GM21529 (cell line): Measurements from ENCODE around the gene ANP32D.
"Not testable (repeated sequence)": the region's sequence is repeated elsewhere in the genome, so short reads cannot be mapped to it uniquely, and the experiment has no call there.

Source experiments
- ATAC-seq: cut with Tn5 transposase; IDR thresholded peaks from one replicate; pipeline ENCODE4 v1.9.1; 2021; ENCODE audit not compliant: unreplicated experiment

Gene ANP32D

DNA sequence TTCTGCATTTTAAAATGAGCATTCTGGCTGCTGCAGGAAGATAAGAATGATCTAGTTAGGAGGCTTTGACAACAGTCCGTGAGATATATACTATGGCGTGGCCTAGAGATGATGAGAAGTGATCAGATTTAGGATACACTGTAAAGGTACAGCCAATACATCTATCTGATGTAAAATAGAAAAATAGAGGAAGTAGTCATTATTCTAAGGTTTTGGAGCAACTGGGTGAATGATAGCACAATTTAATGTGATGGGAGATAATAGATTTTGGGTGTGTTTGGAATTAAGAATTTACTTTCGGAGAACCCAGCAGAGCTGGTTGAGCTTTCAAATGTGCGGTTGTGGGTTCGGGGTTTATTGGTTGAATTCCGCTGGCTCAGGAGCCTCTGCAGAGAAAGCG is at the start of gene ANP32D:
ANP32D (plus strand) TSS at position 301 of the 400 bp plus-strand sequence. CDS start 106 bp downstream, outside the sequence.
- no peak for ATAC-seq

DNA sequence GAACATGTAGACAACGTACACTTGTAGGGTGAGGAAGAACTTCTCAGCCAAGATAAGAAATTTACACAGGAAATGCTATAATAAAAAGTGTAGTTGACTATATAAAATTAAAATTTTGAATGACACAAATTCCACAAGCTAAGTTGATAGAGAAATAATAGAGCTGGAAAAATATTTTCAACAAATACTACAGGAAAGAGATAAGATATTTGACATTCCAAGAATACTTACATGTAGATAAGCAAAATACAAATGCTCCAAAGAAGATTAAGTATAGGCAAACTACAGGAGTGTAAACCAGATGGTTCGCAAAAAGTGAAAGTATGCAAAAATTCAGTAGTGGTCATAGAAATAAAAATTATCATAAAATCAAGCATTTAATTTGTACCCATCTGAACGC is 49.2 kb upstream of the ANP32D start:
- no peak for ATAC-seq

DNA sequence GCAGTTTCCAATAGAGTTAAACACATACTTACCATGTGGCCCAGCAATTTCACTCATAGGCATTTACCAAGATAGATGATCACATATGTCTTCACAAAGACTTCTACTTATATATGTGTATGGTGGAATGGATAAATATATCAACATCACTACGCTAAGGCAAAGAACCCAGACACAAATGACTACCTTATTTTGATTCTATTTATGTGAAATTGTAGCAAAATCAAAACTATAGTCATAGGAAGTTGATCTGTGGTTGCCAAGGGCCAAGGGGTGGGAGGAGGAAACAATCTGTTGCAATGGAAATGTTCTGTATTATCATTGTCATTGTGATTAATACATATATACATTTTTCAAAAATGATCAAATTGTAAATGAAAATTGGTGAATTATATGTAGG is 47.7 kb upstream of the ANP32D start:
- ATAC-seq = no peak

DNA sequence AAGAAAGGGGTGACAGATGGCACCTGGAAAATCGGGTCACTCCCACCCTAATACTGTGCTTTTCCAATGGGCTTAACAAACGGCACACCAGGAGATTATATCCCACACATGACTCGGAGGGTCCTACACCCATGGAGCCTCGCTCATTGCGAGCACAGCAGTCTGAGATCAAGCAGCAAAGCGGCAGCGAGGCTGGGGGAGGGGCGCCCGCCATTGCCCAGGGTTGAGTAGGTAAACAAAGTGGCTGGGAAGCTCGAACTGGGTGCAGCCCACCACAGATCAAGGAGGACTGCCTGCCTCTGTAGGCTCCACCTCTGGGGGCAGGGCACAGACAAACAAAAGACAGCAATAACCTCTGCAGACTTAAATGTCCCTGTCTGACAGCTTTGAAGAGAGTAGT is 38.3 kb upstream of the ANP32D start:
- ATAC-seq = not testable (repeated sequence)

DNA sequence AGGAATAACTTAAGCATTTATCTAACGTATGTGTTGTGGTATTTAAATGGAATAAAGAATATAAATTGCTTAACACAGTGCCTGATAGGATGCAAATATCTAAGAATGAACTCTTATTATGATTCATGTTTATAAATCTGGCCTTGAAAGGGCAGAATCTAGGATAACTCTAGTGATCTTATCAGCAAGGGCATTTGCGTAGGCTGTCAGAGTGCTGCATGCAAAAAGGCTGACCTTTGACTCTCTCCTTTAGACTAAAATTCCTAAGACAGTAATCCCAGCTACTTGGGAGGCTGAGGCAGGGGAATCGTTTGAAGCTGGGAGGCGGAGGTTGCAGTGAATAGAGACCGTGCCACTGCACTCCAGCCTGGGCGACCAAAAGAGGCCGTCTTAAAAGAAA is 31.3 kb upstream of the ANP32D start:
- no peak for ATAC-seq

DNA sequence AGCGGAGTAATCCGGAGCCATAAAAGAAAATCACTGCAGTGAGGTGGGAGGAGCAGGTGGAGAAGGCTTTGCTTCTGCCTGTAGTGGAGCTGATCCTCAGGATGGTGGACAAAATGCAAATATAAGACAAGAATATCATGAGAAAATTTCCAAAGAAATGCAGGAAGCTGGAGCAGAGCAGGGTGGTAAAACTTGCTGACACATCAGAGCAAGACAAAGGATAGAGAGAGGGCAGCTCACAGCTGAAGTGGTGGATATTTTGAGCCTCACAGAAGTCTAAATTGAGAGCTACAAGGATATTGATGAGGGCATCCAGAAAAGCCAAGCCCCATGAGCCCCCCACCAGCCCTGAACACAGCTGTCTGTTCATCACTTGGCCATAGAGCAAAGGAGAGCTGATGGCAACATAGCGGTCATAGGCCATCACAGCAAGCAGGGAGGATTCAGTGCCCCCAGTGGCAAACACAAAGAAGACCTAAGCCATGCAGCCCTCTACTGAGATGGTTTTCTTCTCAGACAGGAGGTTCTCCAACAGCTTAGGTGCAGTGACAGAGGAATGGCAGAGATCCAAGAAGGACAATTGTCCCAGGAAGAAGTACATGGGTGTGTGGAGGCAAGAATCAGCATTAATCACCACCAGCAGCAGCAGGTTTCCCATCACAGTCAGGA is 30.0 kb upstream of the ANP32D start:
- no peak for ATAC-seq

DNA sequence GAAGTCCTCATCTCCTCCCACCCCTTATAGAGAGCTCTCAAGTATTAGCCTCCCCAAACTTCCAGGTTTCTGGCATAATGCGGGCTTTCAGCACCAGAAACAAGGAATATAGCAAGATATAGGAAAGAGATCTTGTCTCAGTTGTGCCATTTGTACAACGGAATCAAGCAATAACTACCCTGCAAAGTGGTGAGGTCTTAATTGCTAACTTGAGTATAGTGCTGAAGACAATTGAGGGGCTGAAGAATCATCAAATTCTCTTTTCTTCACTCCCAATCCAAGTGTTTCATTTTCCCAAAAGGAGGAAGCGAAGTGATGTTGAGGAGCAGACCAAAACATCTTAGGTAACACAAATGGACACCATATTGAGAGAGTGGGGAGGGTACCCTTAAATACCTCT is 26.8 kb upstream of the ANP32D start:
- no peak for ATAC-seq

- no peak for ATAC-seq
These were observed 26.1 kb upstream of the ANP32D start for GRCh38 chr12:48446161-48446776.

DNA sequence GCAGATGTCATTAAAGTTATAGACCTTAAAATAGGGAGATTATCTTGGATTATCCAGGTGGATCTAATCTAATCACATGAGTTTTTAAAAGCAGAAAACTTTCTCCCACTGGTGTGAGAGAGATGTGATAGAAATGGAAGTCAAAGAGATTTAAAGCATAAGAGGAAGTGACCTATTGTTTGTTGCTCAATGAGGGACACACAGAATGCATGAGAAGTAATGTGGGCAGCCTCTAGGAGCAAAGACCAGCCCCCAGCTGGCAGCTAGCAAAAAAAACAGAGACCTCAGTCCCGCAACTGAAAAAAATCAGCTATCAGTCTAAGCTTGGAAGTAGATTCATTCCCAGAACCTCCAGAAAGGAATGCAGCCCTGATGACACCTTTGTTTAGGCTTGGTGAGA is 24.6 kb upstream of the ANP32D start:
- ATAC-seq = no peak

- ATAC-seq = no peak
These were observed 21.0 kb upstream of the ANP32D start for GRCh38 chr12:48451372-48451771.

GRCh38 chr12:48452961-48453360 is 19.4 kb upstream of the ANP32D start:
- ATAC-seq = not testable (repeated sequence)

DNA sequence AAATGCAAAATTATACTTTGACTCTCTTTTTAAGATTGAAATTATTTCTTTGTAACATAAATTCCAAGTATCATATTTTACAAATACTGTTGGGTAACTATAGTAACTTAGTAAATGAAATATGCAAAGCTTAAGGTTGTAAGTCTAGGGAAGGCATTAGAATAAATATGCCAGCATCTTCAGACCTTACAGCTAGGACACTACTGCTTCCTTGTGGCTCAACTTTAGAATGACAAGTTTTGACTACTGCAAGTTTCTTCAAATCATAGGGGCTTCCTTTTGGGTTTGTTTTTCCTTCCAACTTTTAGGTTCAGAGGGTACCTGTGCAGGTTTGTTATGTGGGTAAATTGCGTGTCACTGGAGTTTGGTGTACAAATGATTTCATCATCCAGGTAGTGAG is 17.7 kb upstream of the ANP32D start:
- no peak for ATAC-seq

- no peak for ATAC-seq
These were observed 17.2 kb upstream of the ANP32D start for GRCh38 chr12:48455116-48455515.

DNA sequence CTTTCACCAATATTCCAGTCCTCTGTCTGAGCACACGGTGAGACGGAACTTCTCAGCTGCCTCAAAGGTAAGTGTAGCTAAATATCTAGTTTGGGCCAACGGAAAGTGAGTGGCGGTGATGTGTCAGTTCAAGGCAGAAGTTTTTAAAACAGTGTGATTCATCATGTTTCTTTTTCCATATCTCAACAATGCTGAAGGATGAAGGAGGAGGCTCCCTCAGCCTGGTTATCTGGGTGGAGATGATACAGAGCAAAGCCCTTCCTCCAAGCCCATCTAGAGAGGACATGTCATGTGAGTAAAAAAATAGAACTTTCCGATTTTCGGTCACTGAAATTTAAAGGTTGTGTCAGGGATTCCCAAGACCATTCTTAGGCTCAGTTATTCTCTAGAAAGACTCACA is 13.1 kb upstream of the ANP32D start:
- ATAC-seq = no peak

DNA sequence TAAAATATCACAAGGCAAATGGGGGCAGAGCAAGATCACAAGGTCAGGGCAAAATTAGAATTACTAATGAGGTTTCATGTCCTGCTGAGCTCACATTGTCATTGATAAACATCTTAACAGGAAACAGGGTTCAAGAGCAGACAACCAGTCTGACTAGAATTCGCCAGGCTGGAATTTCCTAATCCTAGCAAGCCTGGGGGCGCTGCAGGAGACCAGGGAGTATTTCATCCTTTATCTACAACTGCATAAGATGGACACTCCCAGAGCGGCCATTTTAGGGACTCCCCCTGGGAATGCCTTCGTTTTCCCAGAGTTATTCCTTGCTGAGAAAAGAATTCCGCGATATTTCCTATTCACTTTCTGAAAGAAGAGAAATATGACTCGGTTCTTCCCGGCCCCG is 3.3 kb upstream of the ANP32D start:
- ATAC-seq = not testable (repeated sequence)

GRCh38 chr12:48473061-48473460 is 702 bp downstream of the ANP32D start:
- no peak for ATAC-seq

DNA sequence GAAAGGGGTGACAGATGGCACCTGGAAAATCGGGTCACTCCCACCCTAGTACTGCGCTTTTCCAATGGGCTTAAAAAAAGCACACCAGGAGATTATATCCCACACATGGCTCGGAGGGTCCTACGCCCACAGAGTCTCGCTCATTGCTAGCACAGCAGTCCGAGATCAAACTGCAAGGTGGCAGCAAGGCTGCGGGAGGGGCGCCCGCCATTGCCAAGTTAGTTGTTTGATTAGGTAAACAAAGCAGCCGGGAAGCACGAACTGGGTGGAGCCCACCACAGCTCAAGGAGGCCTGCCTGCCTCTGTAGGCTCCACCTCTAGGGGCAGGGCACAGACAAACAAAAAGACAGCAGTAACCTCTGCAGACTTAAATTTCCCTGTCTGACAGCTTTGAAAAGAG is 2.1 kb downstream of the ANP32D start:
- not testable (repeated sequence) for ATAC-seq

- ATAC-seq = no peak
These were observed 9.8 kb downstream of the ANP32D start, which contains the start of gene C12orf54 for GRCh38 chr12:48482198-48482597. C12orf54 (plus strand) TSS chr12:48482498; CDS start chr12:48483297, 799 bp downstream.

- ATAC-seq = no peak
These were observed 10.6 kb downstream of the ANP32D start for GRCh38 chr12:48482930-48483329.

- ATAC-seq = no peak
These were observed 13.9 kb downstream of the ANP32D start for GRCh38 chr12:48486261-48486660.

DNA sequence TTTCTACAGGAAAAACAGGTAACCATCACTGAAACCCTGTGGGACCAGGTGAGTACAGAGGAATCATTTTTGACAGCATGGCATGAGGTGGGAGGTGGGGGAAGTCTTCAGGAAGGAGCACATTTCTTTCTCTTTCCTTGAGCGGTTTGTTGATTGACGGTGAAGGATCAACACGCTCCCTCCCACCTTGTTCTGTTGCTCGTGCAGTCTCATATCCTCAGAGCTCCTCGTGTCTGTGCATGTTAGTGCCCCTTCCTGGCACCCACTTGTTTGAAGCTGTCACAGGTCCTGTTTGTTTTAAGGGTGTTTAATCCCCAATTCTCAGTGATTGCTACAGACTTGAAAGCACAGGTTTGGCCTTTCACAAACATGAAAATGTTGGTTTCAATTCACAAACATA is 14.3 kb downstream of the ANP32D start:
- no peak for ATAC-seq

GRCh38 chr12:48489012-48489411 is 16.7 kb downstream of the ANP32D start:
- ATAC-seq = peak; percentile 99

GRCh38 chr12:48489456-48489855 is 17.1 kb downstream of the ANP32D start:
- ATAC-seq = not testable (repeated sequence)
